Mesenchymal stem cell (in vitro differentiated cells and primary cell): ENCODE measurements around the gene STT3A.

Experiments
- DNase-seq: peaks from one replicate; pipeline ENCODE4 v3.0.0-alpha.2; 2013
- H2AFZ ChIP-seq: one replicate; pipeline ENCODE4 v1.6.1; 2013; ENCODE audit warnings: low read depth, mild to moderate bottlenecking, control low read depth, inconsistent platforms, low read length, moderate library complexity
- H2AK5ac ChIP-seq: 2 replicates; pipeline ENCODE4 v1.6.1; 2013; ENCODE audit warnings: low read length, moderate library complexity, mild to moderate bottlenecking, inconsistent platforms; ENCODE audit not compliant: severe bottlenecking
- H2BK120ac ChIP-seq: one replicate; pipeline ENCODE4 v1.6.1; 2013; ENCODE audit warnings: low read depth, mild to moderate bottlenecking, inconsistent platforms, low read length, moderate library complexity
- H2BK12ac ChIP-seq, 2 experiments: one replicate each; pipeline ENCODE4 v1.6.1; 2013; ENCODE audit warnings: inconsistent platforms in 2 of 2, low read length in 2 of 2, mild to moderate bottlenecking in 2 of 2, moderate library complexity in 2 of 2, control low read depth in 1 of 2
- H2BK15ac ChIP-seq: one replicate; pipeline ENCODE4 v1.6.1; 2013; ENCODE audit warnings: mild to moderate bottlenecking, low read depth, inconsistent platforms; ENCODE audit not compliant: poor library complexity, severe bottlenecking
- H2BK5ac ChIP-seq: 2 replicates; pipeline ENCODE4 v1.6.1; 2013; ENCODE audit warnings: low read depth, mild to moderate bottlenecking, low read length, control low read depth, inconsistent platforms; ENCODE audit not compliant: poor library complexity, severe bottlenecking
- H3K14ac ChIP-seq, 2 experiments: one replicate each; pipeline ENCODE4 v1.6.1; 2013; ENCODE audit warnings: inconsistent platforms in 2 of 2, low read length in 2 of 2, control low read depth in 1 of 2, mild to moderate bottlenecking in 1 of 2, moderate library complexity in 1 of 2
- H3K18ac ChIP-seq, 2 experiments: one replicate each; pipeline ENCODE4 v1.6.1; 2013; ENCODE audit warnings: inconsistent platforms in 2 of 2, low read length in 2 of 2, control low read depth in 1 of 2, low read depth in 1 of 2, mild to moderate bottlenecking in 1 of 2
- H3K23ac ChIP-seq, 2 experiments: one replicate each; pipeline ENCODE4 v1.6.1; 2013; ENCODE audit warnings: inconsistent platforms in 2 of 2, low read length in 2 of 2, mild to moderate bottlenecking in 2 of 2, moderate library complexity in 2 of 2, control low read depth in 1 of 2
- H3K27ac ChIP-seq: 2 replicates; pipeline ENCODE4 v1.5.1; 2013; ENCODE audit warnings: mild to moderate bottlenecking, moderate library complexity, low read length, control low read depth, inconsistent platforms; ENCODE audit not compliant: poor library complexity, severe bottlenecking
- H3K27me3 ChIP-seq, 2 experiments: 2 replicates each; pipeline versions ENCODE4 v1.6.1 to v1.7.0; 2013; ENCODE audit warnings: low read length in 2 of 2, mild to moderate bottlenecking in 2 of 2, moderate library complexity in 2 of 2, control low read depth in 1 of 2, inconsistent platforms in 1 of 2; ENCODE audit not compliant: control insufficient read depth in 1 of 2, insufficient read depth in 1 of 2
- H3K36me3 ChIP-seq, 2 experiments: 2 replicates each; pipeline versions ENCODE4 v1.6.1 to v1.7.0; 2013; ENCODE audit warnings: low read length in 2 of 2, control low read depth in 1 of 2, inconsistent platforms in 1 of 2, low read depth in 1 of 2, mild to moderate bottlenecking in 1 of 2; ENCODE audit not compliant: insufficient read depth in 2 of 2, control insufficient read depth in 1 of 2
- H3K4ac ChIP-seq, 2 experiments: one replicate each; pipeline ENCODE4 v1.6.1; 2013; ENCODE audit warnings: inconsistent platforms in 2 of 2, low read length in 2 of 2, mild to moderate bottlenecking in 2 of 2, moderate library complexity in 2 of 2, control low read depth in 1 of 2, low read depth in 1 of 2
- H3K4me1 ChIP-seq: 2 replicates; pipeline ENCODE4 v1.6.1; 2013; ENCODE audit warnings: low read depth, low read length, control low read depth; ENCODE audit not compliant: control insufficient read depth, insufficient read depth
- H3K4me2 ChIP-seq: 2 replicates; pipeline ENCODE4 v1.6.1; 2013; ENCODE audit warnings: low read length, mild to moderate bottlenecking, inconsistent platforms; ENCODE audit not compliant: poor library complexity, severe bottlenecking
- H3K4me3 ChIP-seq, 2 experiments: 2 replicates each; pipeline versions ENCODE4 v1.5.1 to v1.7.0; 2013; ENCODE audit warnings: low read length in 2 of 2, mild to moderate bottlenecking in 2 of 2, control low read depth in 1 of 2, low read depth in 1 of 2; ENCODE audit not compliant: insufficient read depth in 1 of 2
- H3K79me1 ChIP-seq: replicated peaks from 2 replicates; pipeline ENCODE4 v1.6.1; 2013; ENCODE audit warnings: mild to moderate bottlenecking, control low read depth, low read length, inconsistent platforms; ENCODE audit not compliant: poor library complexity, severe bottlenecking
- H3K9ac ChIP-seq: 2 replicates; pipeline ENCODE4 v1.7.0; 2013; ENCODE audit warnings: mild to moderate bottlenecking, low read length, moderate library complexity
- H3K9me3 ChIP-seq: 2 replicates; pipeline ENCODE4 v1.7.0; 2013; ENCODE audit warnings: mild to moderate bottlenecking, low read length; ENCODE audit not compliant: control insufficient read depth
- H4K8ac ChIP-seq: one replicate; pipeline ENCODE4 v1.6.1; 2013; ENCODE audit warnings: inconsistent platforms, mild to moderate bottlenecking, low read length, moderate library complexity
- H4K91ac ChIP-seq: one replicate; pipeline ENCODE4 v1.6.1; 2013; ENCODE audit warnings: mild to moderate bottlenecking, low read length, inconsistent platforms
- WGBS: methylation state at CpG from one replicate; pipeline ENCODE4 v1.1.7; 2013; ENCODE audit warnings: mixed read lengths; 5-methylcytosine and 5-hydroxymethylcytosine counted together

STT3A gene

GRCh38 chr11:125645871-125646270 lies 53.2 kb downstream of the STT3A start:
- H3K36me3 ChIP-seq: peaks cover 7 to 38% of the 10 kb centered on the region in 2 experiments
- 93% methylated on average over 2 of the region's 3 CpGs for WGBS
- no peak overlapping the region for H3K14ac ChIP-seq
- H3K79me1 ChIP-seq: peaks cover 16% of the 10 kb centered on the region
- H3K4me1 ChIP-seq: no peaks in the 10 kb centered on the region
- H4K91ac ChIP-seq: no peak overlapping the region
- no peaks in the 10 kb centered on the region for H3K9me3 ChIP-seq
- no peak overlapping the region for H3K18ac ChIP-seq
- H2AK5ac ChIP-seq: no peak overlapping the region
- H4K8ac ChIP-seq: no peak overlapping the region
- no peak overlapping the region for H2AFZ ChIP-seq
- no peak overlapping the region for H3K23ac ChIP-seq
- H3K9ac ChIP-seq: no peak overlapping the region
- no peak overlapping the region for H3K4me3 ChIP-seq
- H3K27ac ChIP-seq: no peak overlapping the region
- no peak overlapping the region for H2BK120ac ChIP-seq
- no peak overlapping the region for H2BK5ac ChIP-seq
- H2BK12ac ChIP-seq: no peak overlapping the region
- DNase-seq: no peak
- no peaks in the 10 kb centered on the region for H3K27me3 ChIP-seq
- H3K4ac ChIP-seq: no peak overlapping the region
- H2BK15ac ChIP-seq: no peak overlapping the region
- no peak overlapping the region for H3K4me2 ChIP-seq

- Histone ChIP-seq H3K27me3 (no peaks in the 10 kb centered on the region), H3K9ac (no peak overlapping the region), H2BK12ac (no peak overlapping the region), H3K36me3 (peaks cover 10 to 20% of the 10 kb centered on the region in 2 experiments), H3K4me1 (peaks cover 2% of the 10 kb centered on the region), H3K4me2 (no peak overlapping the region), H4K8ac (no peak overlapping the region), H3K9me3 (no peaks in the 10 kb centered on the region), H3K79me1 (peaks cover 22% of the 10 kb centered on the region), H2BK15ac (no peak overlapping the region), H2AK5ac (no peak overlapping the region), H3K14ac (no peak overlapping the region), H3K27ac (no peak overlapping the region), H3K4me3 (no peak overlapping the region), H2BK120ac (no peak overlapping the region), H3K23ac (no peak overlapping the region), H3K4ac (no peak overlapping the region), H2BK5ac (no peak overlapping the region), H4K91ac (no peak overlapping the region), H2AFZ (no peak overlapping the region), H3K18ac (no peak overlapping the region)
- 88% methylated on average over 3 of the region's 6 CpGs for WGBS
- DNase-seq: no peak
Measured at GRCh38 chr11:125649465-125650166, 57.0 kb downstream of the STT3A start.

DNA sequence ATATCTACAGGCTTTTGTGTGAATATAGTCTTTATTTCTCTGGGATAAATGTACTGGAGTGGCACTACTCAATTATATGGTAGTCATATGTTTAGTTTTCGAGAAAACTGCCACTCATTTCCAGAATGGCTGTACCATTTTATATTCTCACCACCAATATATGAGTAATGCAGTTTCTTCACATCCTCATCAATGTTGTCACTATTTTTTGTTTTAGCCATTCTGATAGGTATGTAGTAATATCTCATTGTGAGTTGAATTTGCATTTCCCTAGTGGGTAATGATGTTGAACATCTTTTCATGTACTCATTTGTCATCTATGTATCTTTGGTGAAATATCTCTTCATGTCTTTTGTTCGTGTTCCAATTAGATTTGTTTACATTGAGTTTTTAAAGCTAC lies 70.0 kb downstream of the STT3A start:
- Histone ChIP-seq H3K4me1 (no peaks in the 10 kb centered on the region), H3K9ac (no peak overlapping the region), H2BK5ac (no peak overlapping the region), H3K27me3 (no peaks in the 10 kb centered on the region), H2AFZ (no peak overlapping the region), H3K9me3 (peaks cover 13% of the 10 kb centered on the region), H3K14ac (no peak overlapping the region), H4K8ac (no peak overlapping the region), H2AK5ac (no peak overlapping the region), H3K4me3 (no peak overlapping the region), H3K4me2 (no peak overlapping the region), H2BK12ac (no peak overlapping the region), H3K36me3 (peaks cover 3 to 8% of the 10 kb centered on the region in 2 experiments), H3K79me1 (peaks cover 12% of the 10 kb centered on the region), H3K18ac (no peak overlapping the region), H3K23ac (no peak overlapping the region), H3K27ac (no peak overlapping the region), H2BK120ac (no peak overlapping the region), H3K4ac (no peak overlapping the region), H4K91ac (no peak overlapping the region), H2BK15ac (no peak overlapping the region)
- DNase-seq: no peak
- no CpG with 5 or more reads among the region's 2 CpGs for WGBS

GRCh38 chr11:125663910-125664309 lies 71.3 kb downstream of the STT3A start:
- 95% methylated on average over 1 of the region's 3 CpGs for WGBS

More at GRCh38 chr11:125663910-125664309, 71.3 kb downstream of the STT3A start:
- Histone ChIP-seq H2BK120ac (no peak overlapping the region), H4K8ac (no peak overlapping the region), H3K4me1 (no peaks in the 10 kb centered on the region), H3K18ac (no peak overlapping the region), H3K27me3 (no peaks in the 10 kb centered on the region), H3K9ac (no peak overlapping the region), H4K91ac (no peak overlapping the region), H3K27ac (no peak overlapping the region), H3K79me1 (peaks cover 11% of the 10 kb centered on the region), H3K4ac (no peak overlapping the region), H2BK5ac (no peak overlapping the region), H3K4me2 (no peak overlapping the region), H3K14ac (no peak overlapping the region), H2AK5ac (no peak overlapping the region), H3K9me3 (peaks cover 13% of the 10 kb centered on the region), H3K36me3 (peaks cover 0 to 8% of the 10 kb centered on the region in 2 experiments), H2BK12ac (no peak overlapping the region), H2AFZ (no peak overlapping the region), H2BK15ac (no peak overlapping the region), H3K23ac (no peak overlapping the region), H3K4me3 (no peak overlapping the region)
- DNase-seq: no peak
